Brain microvascular endothelial cell (primary cell): ENCODE results near the gene TMSB15B.
"Not testable (repeated sequence)": the region's sequence is repeated elsewhere in the genome, so short reads cannot be mapped to it uniquely, and the experiment has no call there.

Source experiments
- DNase-seq: peaks from one replicate; pipeline ENCODE4 v3.0.0-alpha.2; 2020
- H3K27ac ChIP-seq: fragments of 250-450 bp; sonication (Bioruptor Pico); 2 replicates; pipeline ENCODE4 v1.5.1; 2020; ENCODE audit warnings: mild to moderate bottlenecking, moderate library complexity
- H3K27me3 ChIP-seq: fragments of 250-450 bp; sonication (Bioruptor Pico); replicated peaks from 2 replicates; pipeline ENCODE4 v1.5.1; 2020; ENCODE audit warnings: mild to moderate bottlenecking
- H3K36me3 ChIP-seq: fragments of 250-450 bp; sonication (Bioruptor Pico); replicated peaks from 2 replicates; pipeline ENCODE4 v1.5.1; 2020; ENCODE audit warnings: mild to moderate bottlenecking
- H3K4me3 ChIP-seq: 2 replicates; pipeline ENCODE4 v1.5.1; 2011; ENCODE audit warnings: low read depth, mild to moderate bottlenecking, control low read depth, low read length, moderate library complexity
- in situ Hi-C: cut with HindIII; loops from 2 replicates; pipeline ENCODE4 v1.10.0; 2017; ENCODE audit warnings: low sequenced_read_pairs, low pct_ligation_motif_present
- TF ChIP-seq, protein P1 (sequence below): IDR thresholded peaks from 2 replicates; pipeline ENCODE4 v1.5.1; 2011; ENCODE audit warnings: low read depth, mild to moderate bottlenecking, moderate library complexity, low read length, control low read depth, inconsistent platforms; ENCODE audit errors: missing control alignments

TMSB15B gene

DNA sequence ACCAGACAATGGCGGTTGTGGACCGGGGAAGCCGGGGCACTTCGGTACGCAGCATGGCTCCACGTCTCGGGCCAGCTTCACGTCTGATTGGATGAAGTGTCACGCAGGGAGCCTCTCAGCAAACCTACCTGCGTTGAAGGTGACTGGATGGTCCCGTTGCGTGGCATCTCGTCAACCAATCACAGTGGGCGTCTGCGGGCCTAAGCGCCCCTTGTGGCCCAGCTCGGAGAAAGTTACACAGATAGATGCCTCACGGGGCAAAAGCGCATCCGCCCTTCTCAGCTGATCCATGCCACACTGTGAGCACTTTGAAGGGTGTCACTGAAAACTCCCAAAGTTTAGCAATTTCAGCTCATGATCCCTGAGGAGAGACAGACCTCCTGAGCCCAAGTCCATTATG lies 51.2 kb downstream of the TMSB15B start, which contains the start of gene H2BW1:
Gene H2BW1 (minus strand): TSS at position 103 of the 400 bp plus-strand sequence. CDS start 132 bp downstream, outside the sequence.
- H3K4me3 ChIP-seq = no peak within 1 kb of the TSS
- TF ChIP-seq, protein P1, sequence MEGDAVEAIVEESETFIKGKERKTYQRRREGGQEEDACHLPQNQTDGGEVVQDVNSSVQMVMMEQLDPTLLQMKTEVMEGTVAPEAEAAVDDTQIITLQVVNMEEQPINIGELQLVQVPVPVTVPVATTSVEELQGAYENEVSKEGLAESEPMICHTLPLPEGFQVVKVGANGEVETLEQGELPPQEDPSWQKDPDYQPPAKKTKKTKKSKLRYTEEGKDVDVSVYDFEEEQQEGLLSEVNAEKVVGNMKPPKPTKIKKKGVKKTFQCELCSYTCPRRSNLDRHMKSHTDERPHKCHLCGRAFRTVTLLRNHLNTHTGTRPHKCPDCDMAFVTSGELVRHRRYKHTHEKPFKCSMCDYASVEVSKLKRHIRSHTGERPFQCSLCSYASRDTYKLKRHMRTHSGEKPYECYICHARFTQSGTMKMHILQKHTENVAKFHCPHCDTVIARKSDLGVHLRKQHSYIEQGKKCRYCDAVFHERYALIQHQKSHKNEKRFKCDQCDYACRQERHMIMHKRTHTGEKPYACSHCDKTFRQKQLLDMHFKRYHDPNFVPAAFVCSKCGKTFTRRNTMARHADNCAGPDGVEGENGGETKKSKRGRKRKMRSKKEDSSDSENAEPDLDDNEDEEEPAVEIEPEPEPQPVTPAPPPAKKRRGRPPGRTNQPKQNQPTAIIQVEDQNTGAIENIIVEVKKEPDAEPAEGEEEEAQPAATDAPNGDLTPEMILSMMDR = no peak
- no peaks in the 10 kb centered on the region for H3K27me3 ChIP-seq
- in situ Hi-C loops = no loop called here
- DNase-seq = no peak
- H3K36me3 ChIP-seq = no peaks in the 10 kb centered on the region
- H3K27ac ChIP-seq = no peak within 1 kb of the TSS

DNA sequence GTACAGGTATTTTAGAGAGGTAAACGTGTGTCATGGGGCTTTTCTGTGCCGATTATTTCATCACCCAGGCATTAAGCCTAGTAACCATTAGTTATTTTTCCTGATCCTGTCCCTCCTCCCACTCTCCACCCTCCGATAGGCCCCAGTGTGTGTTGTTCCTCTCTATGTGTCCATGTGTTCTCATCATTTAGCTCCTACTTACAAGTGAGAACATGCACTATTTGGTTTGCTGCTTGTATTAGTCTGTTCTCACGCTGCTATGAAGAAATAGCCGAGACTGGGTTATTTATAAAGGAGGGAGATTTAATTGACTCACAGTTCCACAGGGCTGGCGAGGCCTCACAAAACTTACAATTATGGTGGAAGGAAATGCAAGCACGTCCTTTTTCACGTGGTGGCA lies 53.1 kb downstream of the TMSB15B start:
- H3K4me3 ChIP-seq, H3K36me3 ChIP-seq, in situ Hi-C loops, H3K27me3 ChIP-seq, DNase-seq, H3K27ac ChIP-seq: not testable (repeated sequence)
